Large intestine (tissue), 3 donors: Measurements from ENCODE around the gene RGS9. TPM values are rescaled to one million over a fixed set of nuclear protein-coding genes. Genes with fewer than 3 reads are reported as not detected.

Experiments
- DNase-seq, 2 donors: peaks; one replicate each; pipeline versions ENCODE4 v3.0.0 to v3.0.0-alpha.2; 2013
- H3K27ac ChIP-seq: one replicate; pipeline ENCODE4 v1.5.1; 2013; ENCODE audit warnings: low read length
- H3K27me3 ChIP-seq: 2 replicates; pipeline ENCODE4 v1.6.1; 2013; ENCODE audit warnings: low read length; ENCODE audit not compliant: control insufficient read depth, insufficient read depth
- H3K36me3 ChIP-seq: 2 replicates; pipeline ENCODE4 v1.6.1; 2013; ENCODE audit warnings: low read length; ENCODE audit not compliant: control insufficient read depth, insufficient read depth
- H3K4me1 ChIP-seq: one replicate; pipeline ENCODE4 v1.6.1; 2013; ENCODE audit warnings: low read length; ENCODE audit not compliant: control insufficient read depth, insufficient read depth
- H3K4me3 ChIP-seq: one replicate; pipeline ENCODE4 v1.5.1; 2013; ENCODE audit warnings: low read length
- H3K9me3 ChIP-seq: one replicate; pipeline ENCODE4 v1.6.1; 2013; ENCODE audit warnings: mild to moderate bottlenecking, low read depth, low read length, moderate library complexity; ENCODE audit not compliant: control insufficient read depth
- WGBS: methylation state at CpG from one replicate; pipeline ENCODE4 v1.1.5; 2013; ENCODE audit warnings: low lambda C conversion rate; ENCODE audit not compliant: insufficient coverage; 5-methylcytosine and 5-hydroxymethylcytosine counted together
- polyA plus RNA-seq: library from polyadenylated mRNA; unstranded; fragments of 120-200 nt; gene quantifications from one replicate; pipeline ENCODE4 v1.2.1, GENCODE V29; 2013

Gene RGS9
- polyA plus RNA-seq, 1 donor = 7.5 TPM

GRCh38 chr17:65099941-65100315 lies 37.2 kb upstream of the RGS9 start:
- no CpG with 5 or more reads among the region's 5 CpGs for WGBS
- Histone ChIP-seq H3K4me1 (no peaks in the 10 kb centered on the region), H3K27ac (peak overlapping the region; percentile 13), H3K27me3 (no peaks in the 10 kb centered on the region), H3K9me3 (no peaks in the 10 kb centered on the region), H3K4me3 (no peak overlapping the region), H3K36me3 (no peaks in the 10 kb centered on the region)
- DNase-seq = no peak

- WGBS = no CpG with 5 or more reads among the region's 50 CpGs
Measured at GRCh38 chr17:65100316-65101140, 36.6 kb upstream of the RGS9 start.

GRCh38 chr17:65101371-65101770 lies 35.8 kb upstream of the RGS9 start:
- Histone ChIP-seq H3K4me3 (peak overlapping the region; percentile 60), H3K27ac (no peak overlapping the region), H3K9me3 (no peaks in the 10 kb centered on the region), H3K4me1 (no peaks in the 10 kb centered on the region), H3K36me3 (no peaks in the 10 kb centered on the region), H3K27me3 (no peaks in the 10 kb centered on the region)
- no peak for DNase-seq
- WGBS = no CpG with 5 or more reads among the region's 6 CpGs

More at GRCh38 chr17:65100316-65101140, 36.6 kb upstream of the RGS9 start:
- Histone ChIP-seq H3K4me3 (peak overlapping the region; percentile 60), H3K36me3 (no peaks in the 10 kb centered on the region), H3K27ac (peak overlapping the region; percentile 13), H3K9me3 (no peaks in the 10 kb centered on the region), H3K27me3 (no peaks in the 10 kb centered on the region), H3K4me1 (no peaks in the 10 kb centered on the region)
- peak; percentile 71 to 81 for DNase-seq

- H3K27me3 ChIP-seq = no peaks in the 10 kb centered on the region
- H3K27ac ChIP-seq = no peak overlapping the region
- H3K4me1 ChIP-seq = no peaks in the 10 kb centered on the region
- DNase-seq = no peak
- H3K9me3 ChIP-seq = no peaks in the 10 kb centered on the region
- WGBS = no CpG with 5 or more reads among the region's 5 CpGs
- no peak overlapping the region for H3K4me3 ChIP-seq
- no peaks in the 10 kb centered on the region for H3K36me3 ChIP-seq
Measured at GRCh38 chr17:65102235-65102634, 34.9 kb upstream of the RGS9 start.

GRCh38 chr17:65102788-65103187 lies 34.4 kb upstream of the RGS9 start:
- WGBS = no CpG with 5 or more reads among the region's 5 CpGs

GRCh38 chr17:65103431-65103830 lies 33.7 kb upstream of the RGS9 start:
- Histone ChIP-seq H3K27ac (no peak overlapping the region), H3K27me3 (no peaks in the 10 kb centered on the region), H3K4me1 (no peaks in the 10 kb centered on the region), H3K9me3 (no peaks in the 10 kb centered on the region), H3K36me3 (no peaks in the 10 kb centered on the region), H3K4me3 (no peak overlapping the region)
- no peak for DNase-seq
- WGBS = 92% methylated on average over 2 of the region's 3 CpGs

More at GRCh38 chr17:65102788-65103187, 34.4 kb upstream of the RGS9 start:
- DNase-seq = no peak
- H3K27ac ChIP-seq = no peak overlapping the region
- no peaks in the 10 kb centered on the region for H3K9me3 ChIP-seq
- H3K4me1 ChIP-seq = no peaks in the 10 kb centered on the region
- no peaks in the 10 kb centered on the region for H3K36me3 ChIP-seq
- H3K4me3 ChIP-seq = no peak overlapping the region
- no peaks in the 10 kb centered on the region for H3K27me3 ChIP-seq

- H3K4me1 ChIP-seq = no peaks in the 10 kb centered on the region
- H3K27me3 ChIP-seq = no peaks in the 10 kb centered on the region
- H3K4me3 ChIP-seq = no peak overlapping the region
- no peak for DNase-seq
- WGBS = no CpG with 5 or more reads among the region's 5 CpGs
- no peaks in the 10 kb centered on the region for H3K9me3 ChIP-seq
- H3K36me3 ChIP-seq = no peaks in the 10 kb centered on the region
- no peak overlapping the region for H3K27ac ChIP-seq
Measured at GRCh38 chr17:65103896-65104295, 33.3 kb upstream of the RGS9 start.

- no peak for DNase-seq
- no peaks in the 10 kb centered on the region for H3K36me3 ChIP-seq
- no peaks in the 10 kb centered on the region for H3K27me3 ChIP-seq
- no peak overlapping the region for H3K4me3 ChIP-seq
- H3K27ac ChIP-seq = no peak overlapping the region
- H3K9me3 ChIP-seq = no peaks in the 10 kb centered on the region
- H3K4me1 ChIP-seq = no peaks in the 10 kb centered on the region
Measured at GRCh38 chr17:65104541-65104940, 32.6 kb upstream of the RGS9 start.

GRCh38 chr17:65104973-65105372 lies 32.2 kb upstream of the RGS9 start:
- no peak overlapping the region for H3K4me3 ChIP-seq
- DNase-seq = no peak
- WGBS = no CpG with 5 or more reads among the region's 6 CpGs
- no peaks in the 10 kb centered on the region for H3K36me3 ChIP-seq
- H3K4me1 ChIP-seq = no peaks in the 10 kb centered on the region
- no peaks in the 10 kb centered on the region for H3K9me3 ChIP-seq
- H3K27ac ChIP-seq = no peak overlapping the region
- peaks cover 2% of the 10 kb centered on the region for H3K27me3 ChIP-seq

GRCh38 chr17:65108152-65108551 lies 29.0 kb upstream of the RGS9 start:
- Histone ChIP-seq H3K27me3 (peaks cover 2% of the 10 kb centered on the region), H3K36me3 (no peaks in the 10 kb centered on the region), H3K27ac (no peak overlapping the region), H3K4me3 (no peak overlapping the region), H3K4me1 (no peaks in the 10 kb centered on the region), H3K9me3 (no peaks in the 10 kb centered on the region)
- no CpG with 5 or more reads among the region's 6 CpGs for WGBS
- no peak for DNase-seq

GRCh38 chr17:65109543-65109942 lies 27.6 kb upstream of the RGS9 start:
- H3K9me3 ChIP-seq = no peaks in the 10 kb centered on the region
- no peaks in the 10 kb centered on the region for H3K4me1 ChIP-seq
- WGBS = 0% methylated on average over 1 of the region's 6 CpGs
- DNase-seq = no peak
- H3K27me3 ChIP-seq = peaks cover 2% of the 10 kb centered on the region
- no peaks in the 10 kb centered on the region for H3K36me3 ChIP-seq
- H3K4me3 ChIP-seq = no peak overlapping the region
- H3K27ac ChIP-seq = no peak overlapping the region
